ENCODE measurements around the gene CAPRIN2. TPM values are rescaled to one million over a fixed set of nuclear protein-coding genes. Genes with fewer than 3 reads are reported as not detected.

Gene CAPRIN2
- polyA plus RNA-seq, 1 donor from 2014 or later, result 132 TPM

DNA sequence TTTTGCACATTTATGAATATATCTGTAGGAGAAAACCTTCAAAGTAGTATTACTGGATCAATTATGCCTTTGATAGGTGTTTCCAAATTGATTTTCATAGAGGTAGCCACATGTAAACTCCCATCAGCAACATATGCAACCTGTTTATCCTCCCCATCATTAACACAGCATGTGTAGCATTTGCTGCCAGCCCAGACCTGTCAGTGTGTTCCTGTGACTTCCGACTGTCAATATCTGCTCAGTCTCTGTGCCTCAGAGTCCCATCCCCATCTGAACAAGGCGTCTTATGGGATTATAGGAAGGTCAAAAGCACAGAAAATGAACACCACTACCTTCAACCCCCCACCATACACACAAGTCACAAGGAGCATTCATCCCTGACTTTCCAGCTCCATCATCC, 9.5 kb upstream of the CAPRIN2 start:
- H2AFZ ChIP-seq (ENCODE audit: low read depth, low read length), result no peak overlapping the region

GRCh38 chr12:30763053-30763452, 8.3 kb upstream of the CAPRIN2 start:
- H3K27ac ChIP-seq (ENCODE audit: low read length), result no peak overlapping the region
- no peak overlapping the region for H3K9ac ChIP-seq (ENCODE audit: low read length)
- H2AFZ ChIP-seq (ENCODE audit: low read depth, low read length), result no peak overlapping the region
- H3K9me3 ChIP-seq (ENCODE audit: low read length), result no peaks in the 10 kb centered on the region
- no peak for TF ChIP-seq POLR2AphosphoS5 (IDR thresholded peaks at IDR 0.05)
- no peak for TF ChIP-seq TAF1 (IDR thresholded peaks at IDR 0.05; ENCODE audit: low read depth)
- no peak for TF ChIP-seq SMC3 (conservative IDR thresholded peaks at IDR 0.05; ENCODE audit: poor library complexity)
- TF ChIP-seq, protein P1, sequence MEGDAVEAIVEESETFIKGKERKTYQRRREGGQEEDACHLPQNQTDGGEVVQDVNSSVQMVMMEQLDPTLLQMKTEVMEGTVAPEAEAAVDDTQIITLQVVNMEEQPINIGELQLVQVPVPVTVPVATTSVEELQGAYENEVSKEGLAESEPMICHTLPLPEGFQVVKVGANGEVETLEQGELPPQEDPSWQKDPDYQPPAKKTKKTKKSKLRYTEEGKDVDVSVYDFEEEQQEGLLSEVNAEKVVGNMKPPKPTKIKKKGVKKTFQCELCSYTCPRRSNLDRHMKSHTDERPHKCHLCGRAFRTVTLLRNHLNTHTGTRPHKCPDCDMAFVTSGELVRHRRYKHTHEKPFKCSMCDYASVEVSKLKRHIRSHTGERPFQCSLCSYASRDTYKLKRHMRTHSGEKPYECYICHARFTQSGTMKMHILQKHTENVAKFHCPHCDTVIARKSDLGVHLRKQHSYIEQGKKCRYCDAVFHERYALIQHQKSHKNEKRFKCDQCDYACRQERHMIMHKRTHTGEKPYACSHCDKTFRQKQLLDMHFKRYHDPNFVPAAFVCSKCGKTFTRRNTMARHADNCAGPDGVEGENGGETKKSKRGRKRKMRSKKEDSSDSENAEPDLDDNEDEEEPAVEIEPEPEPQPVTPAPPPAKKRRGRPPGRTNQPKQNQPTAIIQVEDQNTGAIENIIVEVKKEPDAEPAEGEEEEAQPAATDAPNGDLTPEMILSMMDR (IDR thresholded peaks at IDR 0.05; ENCODE audit: poor library complexity, severe bottlenecking), result no peak
- TF ChIP-seq RAD21 (conservative IDR thresholded peaks at IDR 0.05), result no peak
- TF ChIP-seq EP300 (conservative IDR thresholded peaks at IDR 0.05; ENCODE audit: poor library complexity, severe bottlenecking), result no peak
- TF ChIP-seq MXI1 (conservative IDR thresholded peaks at IDR 0.05; ENCODE audit: poor library complexity, severe bottlenecking), result no peak
- TF ChIP-seq EZH2 (IDR thresholded peaks at IDR 0.05; ENCODE audit: borderline replicate concordance, insufficient read depth, low read length, poor library complexity, severe bottlenecking), result no peak
- TF ChIP-seq, protein P2, sequence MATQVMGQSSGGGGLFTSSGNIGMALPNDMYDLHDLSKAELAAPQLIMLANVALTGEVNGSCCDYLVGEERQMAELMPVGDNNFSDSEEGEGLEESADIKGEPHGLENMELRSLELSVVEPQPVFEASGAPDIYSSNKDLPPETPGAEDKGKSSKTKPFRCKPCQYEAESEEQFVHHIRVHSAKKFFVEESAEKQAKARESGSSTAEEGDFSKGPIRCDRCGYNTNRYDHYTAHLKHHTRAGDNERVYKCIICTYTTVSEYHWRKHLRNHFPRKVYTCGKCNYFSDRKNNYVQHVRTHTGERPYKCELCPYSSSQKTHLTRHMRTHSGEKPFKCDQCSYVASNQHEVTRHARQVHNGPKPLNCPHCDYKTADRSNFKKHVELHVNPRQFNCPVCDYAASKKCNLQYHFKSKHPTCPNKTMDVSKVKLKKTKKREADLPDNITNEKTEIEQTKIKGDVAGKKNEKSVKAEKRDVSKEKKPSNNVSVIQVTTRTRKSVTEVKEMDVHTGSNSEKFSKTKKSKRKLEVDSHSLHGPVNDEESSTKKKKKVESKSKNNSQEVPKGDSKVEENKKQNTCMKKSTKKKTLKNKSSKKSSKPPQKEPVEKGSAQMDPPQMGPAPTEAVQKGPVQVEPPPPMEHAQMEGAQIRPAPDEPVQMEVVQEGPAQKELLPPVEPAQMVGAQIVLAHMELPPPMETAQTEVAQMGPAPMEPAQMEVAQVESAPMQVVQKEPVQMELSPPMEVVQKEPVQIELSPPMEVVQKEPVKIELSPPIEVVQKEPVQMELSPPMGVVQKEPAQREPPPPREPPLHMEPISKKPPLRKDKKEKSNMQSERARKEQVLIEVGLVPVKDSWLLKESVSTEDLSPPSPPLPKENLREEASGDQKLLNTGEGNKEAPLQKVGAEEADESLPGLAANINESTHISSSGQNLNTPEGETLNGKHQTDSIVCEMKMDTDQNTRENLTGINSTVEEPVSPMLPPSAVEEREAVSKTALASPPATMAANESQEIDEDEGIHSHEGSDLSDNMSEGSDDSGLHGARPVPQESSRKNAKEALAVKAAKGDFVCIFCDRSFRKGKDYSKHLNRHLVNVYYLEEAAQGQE (IDR thresholded peaks at IDR 0.05; ENCODE audit: borderline replicate concordance), result no peak
- no peaks in the 10 kb centered on the region for H3K36me3 ChIP-seq (ENCODE audit: insufficient read depth, low read length)
- H3K9me2 ChIP-seq (ENCODE audit: insufficient read depth, low read length), result no peaks in the 10 kb centered on the region
- no peaks in the 10 kb centered on the region for H3F3A ChIP-seq (ENCODE audit: insufficient read depth, low read length, poor library complexity, severe bottlenecking)
- no peaks in the 10 kb centered on the region for H3K79me2 ChIP-seq (replicated peaks; ENCODE audit: insufficient read depth, low read length)
- H3K4me2 ChIP-seq (ENCODE audit: low read length), result no peak overlapping the region
- H4K20me1 ChIP-seq (ENCODE audit: insufficient read depth), result no peaks in the 10 kb centered on the region
- H3K27me3 ChIP-seq (ENCODE audit: insufficient read depth, low read depth, low read length), result no peaks in the 10 kb centered on the region
- H3K4me3 ChIP-seq (ENCODE audit: low read length), result no peak overlapping the region

More for the DNA sequence above, 9.5 kb upstream of the CAPRIN2 start:
- Histone ChIP-seq H3K27me3 (ENCODE audit: insufficient read depth, low read depth, low read length) (no peaks in the 10 kb centered on the region), H3K9me2 (ENCODE audit: insufficient read depth, low read length) (no peaks in the 10 kb centered on the region), H3K4me2 (ENCODE audit: low read length) (no peak overlapping the region), H3K4me3 (ENCODE audit: low read length) (no peak overlapping the region), H3K36me3 (ENCODE audit: insufficient read depth, low read length) (no peaks in the 10 kb centered on the region), H3K79me2 (replicated peaks; ENCODE audit: insufficient read depth, low read length) (no peaks in the 10 kb centered on the region), H4K20me1 (ENCODE audit: insufficient read depth) (no peaks in the 10 kb centered on the region), H3K27ac (ENCODE audit: low read length) (no peak overlapping the region), H3K9ac (ENCODE audit: low read length) (no peak overlapping the region), H3F3A (ENCODE audit: insufficient read depth, low read length, poor library complexity, severe bottlenecking) (no peaks in the 10 kb centered on the region), H3K9me3 (ENCODE audit: low read length) (no peaks in the 10 kb centered on the region)
- TF ChIP-seq, protein P2 (IDR thresholded peaks at IDR 0.05; ENCODE audit: borderline replicate concordance), result no peak
- TF ChIP-seq POLR2AphosphoS5 (IDR thresholded peaks at IDR 0.05) (peak; percentile 46), MXI1 (conservative IDR thresholded peaks at IDR 0.05; ENCODE audit: poor library complexity, severe bottlenecking) (peak; percentile 18), EP300 (conservative IDR thresholded peaks at IDR 0.05; ENCODE audit: poor library complexity, severe bottlenecking) (peak; percentile 22)
- TF ChIP-seq, protein P1 (IDR thresholded peaks at IDR 0.05; ENCODE audit: poor library complexity, severe bottlenecking), result no peak
